ENCODE data around the gene SFT2D3. TPM values are rescaled to one million over a fixed set of nuclear protein-coding genes. Genes with fewer than 3 reads are reported as not detected.
A peak's percentile ranks its signal among the peaks of the same experiment; 100 is the strongest.

Gene SFT2D3
- total RNA-seq, 2 donors from 2014 or later = 7.1 to 9.5 TPM

DNA sequence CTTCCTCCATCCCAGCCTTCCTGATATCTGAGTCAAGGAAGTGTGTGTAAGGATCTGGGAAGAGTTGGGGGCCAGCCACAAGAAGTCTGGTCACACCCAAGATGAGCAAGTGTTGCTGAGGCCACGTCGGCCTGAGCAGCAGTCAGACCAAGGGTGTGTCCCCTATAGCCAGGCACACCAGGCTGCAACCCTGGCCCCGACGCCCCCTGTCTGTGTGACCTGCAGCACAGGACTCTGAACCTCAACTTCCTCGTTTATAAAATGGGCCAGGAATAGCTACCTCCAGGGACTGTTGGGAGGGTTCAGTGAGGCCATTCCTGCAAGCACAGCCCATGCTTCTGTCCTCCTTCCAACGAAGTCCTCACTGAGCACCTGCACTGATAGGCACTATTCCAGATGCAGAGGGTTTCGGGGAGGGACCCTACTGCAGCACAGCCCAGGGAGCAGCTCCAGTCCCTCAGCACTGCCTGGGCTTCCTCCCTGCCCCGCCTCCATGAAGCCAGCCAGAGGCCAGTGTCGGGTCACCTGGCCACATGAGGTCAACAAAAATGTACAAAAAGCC lies 39.3 kb upstream of the SFT2D3 start:
- peaks cover 60 to 90% of the 10 kb centered on the region in 2 donors for H3K4me1 ChIP-seq (ENCODE audit: control insufficient read depth in 1 of 2, low read depth in 2 of 2)
- TF ChIP-seq, protein P1, sequence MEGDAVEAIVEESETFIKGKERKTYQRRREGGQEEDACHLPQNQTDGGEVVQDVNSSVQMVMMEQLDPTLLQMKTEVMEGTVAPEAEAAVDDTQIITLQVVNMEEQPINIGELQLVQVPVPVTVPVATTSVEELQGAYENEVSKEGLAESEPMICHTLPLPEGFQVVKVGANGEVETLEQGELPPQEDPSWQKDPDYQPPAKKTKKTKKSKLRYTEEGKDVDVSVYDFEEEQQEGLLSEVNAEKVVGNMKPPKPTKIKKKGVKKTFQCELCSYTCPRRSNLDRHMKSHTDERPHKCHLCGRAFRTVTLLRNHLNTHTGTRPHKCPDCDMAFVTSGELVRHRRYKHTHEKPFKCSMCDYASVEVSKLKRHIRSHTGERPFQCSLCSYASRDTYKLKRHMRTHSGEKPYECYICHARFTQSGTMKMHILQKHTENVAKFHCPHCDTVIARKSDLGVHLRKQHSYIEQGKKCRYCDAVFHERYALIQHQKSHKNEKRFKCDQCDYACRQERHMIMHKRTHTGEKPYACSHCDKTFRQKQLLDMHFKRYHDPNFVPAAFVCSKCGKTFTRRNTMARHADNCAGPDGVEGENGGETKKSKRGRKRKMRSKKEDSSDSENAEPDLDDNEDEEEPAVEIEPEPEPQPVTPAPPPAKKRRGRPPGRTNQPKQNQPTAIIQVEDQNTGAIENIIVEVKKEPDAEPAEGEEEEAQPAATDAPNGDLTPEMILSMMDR (IDR thresholded peaks at IDR 0.05) = no peak
- ATAC-seq (ENCODE audit: insufficient number of reproducible peaks, low FRiP score, low read depth) = no peak
- H3K4me3 ChIP-seq = no peak overlapping the region
- H3K27me3 ChIP-seq (replicated peaks; ENCODE audit: insufficient read depth) = no peaks in the 10 kb centered on the region
- peak overlapping the region; percentile 40 to 62 for H3K27ac ChIP-seq
- no peaks in the 10 kb centered on the region for H3K9me3 ChIP-seq
- no peak for DNase-seq (ENCODE audit: low spot score)
- peaks cover 5% of the 10 kb centered on the region for H3K36me3 ChIP-seq

DNA sequence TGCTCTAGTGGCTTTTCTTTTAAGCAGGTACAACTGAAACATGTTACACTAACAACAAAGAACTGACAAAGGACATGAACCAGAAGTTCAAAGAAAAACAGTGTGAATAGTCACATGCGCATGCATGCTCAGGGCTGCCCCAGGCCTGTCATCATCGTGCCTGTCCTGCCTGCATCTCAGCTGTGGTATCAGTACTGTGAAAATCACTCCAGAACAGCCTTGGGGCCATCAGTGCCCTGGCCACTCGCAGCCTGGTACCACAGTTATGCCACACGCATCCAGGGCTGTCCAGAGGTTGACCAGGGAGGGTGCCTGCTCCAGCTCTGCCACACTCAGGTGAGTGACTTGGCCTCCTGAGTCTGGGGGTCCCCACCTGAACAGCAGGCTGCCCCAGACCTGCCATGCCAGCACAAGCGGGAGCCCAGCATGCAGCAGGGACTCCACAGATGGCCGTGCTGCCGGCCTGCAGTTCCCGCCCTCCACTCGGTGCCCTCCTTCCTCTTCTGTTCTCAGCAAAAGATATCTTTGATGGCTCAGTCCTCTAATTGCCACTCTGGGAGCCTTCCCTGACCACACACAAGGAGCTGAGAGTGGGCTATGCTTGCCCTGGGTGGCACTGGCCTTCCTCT lies 38.2 kb upstream of the SFT2D3 start:
- ATAC-seq (ENCODE audit: insufficient number of reproducible peaks, low FRiP score, low read depth) = no peak

DNA sequence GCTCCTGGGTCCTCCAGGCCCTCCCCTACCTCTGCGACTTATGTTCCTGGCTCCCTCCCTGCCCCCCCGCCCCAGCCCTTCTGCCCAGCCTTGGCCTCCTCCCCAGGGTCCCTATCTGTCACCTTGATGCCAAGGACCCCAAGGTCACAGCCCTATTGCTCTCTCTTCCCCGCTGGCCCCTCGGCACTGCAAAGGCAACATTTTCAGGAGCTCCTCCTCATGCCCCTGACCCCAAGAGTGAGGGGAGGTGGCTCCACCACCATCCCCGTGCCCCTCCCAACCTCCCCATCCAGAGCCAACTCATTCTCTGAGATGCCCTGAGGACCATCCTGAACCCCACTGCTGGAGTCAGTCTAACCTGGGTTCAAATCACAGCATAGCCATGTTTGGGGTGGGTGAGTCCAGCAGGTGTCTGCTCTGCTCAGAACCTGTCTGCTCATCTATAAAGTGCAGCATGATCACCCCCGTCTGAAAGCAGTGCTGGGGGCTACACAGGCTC lies 37.7 kb upstream of the SFT2D3 start:
- Histone ChIP-seq H3K9me3 (no peaks in the 10 kb centered on the region), H3K4me1 (ENCODE audit: control insufficient read depth in 1 of 2, low read depth in 2 of 2) (peaks cover 61 to 78% of the 10 kb centered on the region in 2 donors), H3K27me3 (replicated peaks; ENCODE audit: insufficient read depth) (no peaks in the 10 kb centered on the region), H3K4me3 (peak overlapping the region; percentile 70), H3K36me3 (no peaks in the 10 kb centered on the region), H3K27ac (peak overlapping the region; percentile 44 to 74)
- no peak for ATAC-seq (ENCODE audit: insufficient number of reproducible peaks, low FRiP score, low read depth)
- DNase-seq (ENCODE audit: low spot score) = no peak
- TF ChIP-seq, protein P1 (IDR thresholded peaks at IDR 0.05) = no peak

More for the DNA sequence above, 38.2 kb upstream of the SFT2D3 start:
- Histone ChIP-seq H3K27ac (peak overlapping the region; percentile 44 to 74), H3K4me1 (ENCODE audit: control insufficient read depth in 1 of 2, low read depth in 2 of 2) (peaks cover 61 to 83% of the 10 kb centered on the region in 2 donors), H3K9me3 (no peaks in the 10 kb centered on the region), H3K4me3 (peak overlapping the region; percentile 70), H3K36me3 (no peaks in the 10 kb centered on the region), H3K27me3 (replicated peaks; ENCODE audit: insufficient read depth) (no peaks in the 10 kb centered on the region)
- TF ChIP-seq, protein P1 (IDR thresholded peaks at IDR 0.05) = no peak
- no peak for DNase-seq (ENCODE audit: low spot score)

DNA sequence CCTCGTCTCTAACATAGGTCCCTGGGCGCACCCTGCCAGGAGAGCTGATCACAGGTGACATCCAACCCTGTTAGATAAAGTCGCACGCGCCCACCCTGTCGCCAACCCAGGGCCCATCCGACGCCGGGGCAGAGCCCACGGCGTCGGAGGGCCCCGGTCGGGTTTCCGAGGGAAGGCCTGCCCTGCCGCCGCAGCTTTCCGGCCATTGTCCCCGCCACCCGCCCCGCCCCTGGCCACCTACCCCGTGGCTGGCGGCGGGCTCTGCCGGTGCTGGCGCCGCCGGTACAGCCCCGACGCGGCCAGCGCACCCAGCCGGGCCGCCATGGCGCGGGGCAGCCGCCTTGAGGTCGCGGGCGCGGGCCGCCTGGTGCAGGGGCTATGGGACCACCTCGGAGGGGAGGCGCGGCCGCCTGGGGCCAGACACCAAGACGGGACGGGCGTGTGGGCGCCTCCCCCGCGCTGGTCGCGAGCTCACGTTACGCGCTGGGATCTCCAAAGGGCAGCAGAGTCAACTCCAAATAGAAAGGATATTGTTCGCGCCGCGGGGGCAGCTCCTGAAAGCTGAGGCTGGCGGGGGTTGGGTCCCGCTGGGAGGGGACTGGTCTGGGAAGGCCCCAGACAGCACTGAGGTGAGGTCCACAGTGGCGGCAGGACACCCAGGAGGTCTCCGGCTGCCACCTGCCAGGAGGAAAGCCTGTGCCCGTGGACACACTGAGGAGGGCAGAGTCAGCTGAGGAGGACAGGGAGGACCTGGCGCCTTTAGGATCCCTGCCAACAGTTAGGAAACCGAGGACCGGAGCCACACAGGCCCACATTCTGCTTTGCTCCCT lies 37.0 kb upstream of the SFT2D3 start:
- peak overlapping the region; percentile 70 for H3K4me3 ChIP-seq
- no peaks in the 10 kb centered on the region for H3K9me3 ChIP-seq
- H3K36me3 ChIP-seq = no peaks in the 10 kb centered on the region
- TF ChIP-seq, protein P1 (IDR thresholded peaks at IDR 0.05) = no peak
- no peaks in the 10 kb centered on the region for H3K27me3 ChIP-seq (replicated peaks; ENCODE audit: insufficient read depth)
- H3K27ac ChIP-seq = peak overlapping the region; percentile 44 to 74
- H3K4me1 ChIP-seq (ENCODE audit: control insufficient read depth in 1 of 2, low read depth in 2 of 2) = peaks cover 61 to 76% of the 10 kb centered on the region in 2 donors
- ATAC-seq (ENCODE audit: insufficient number of reproducible peaks, low FRiP score, low read depth) (no peak), DNase-seq (ENCODE audit: low spot score) (no peak)

DNA sequence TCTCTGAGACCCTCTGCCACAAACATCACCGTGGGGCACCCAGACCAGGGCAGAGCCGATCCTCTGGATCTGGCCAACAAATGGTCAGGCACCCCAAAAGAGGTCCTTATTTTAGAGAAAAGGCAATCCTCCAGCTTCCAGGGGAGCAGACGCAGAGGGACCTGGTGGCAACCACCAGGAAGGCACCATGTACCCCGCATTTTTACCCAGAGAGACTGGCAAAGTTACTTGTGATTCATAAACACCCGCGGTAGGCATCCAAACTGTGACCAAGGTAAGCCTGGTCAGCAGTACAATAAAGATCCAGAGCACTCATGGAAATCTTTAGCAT lies 36.4 kb upstream of the SFT2D3 start:
- no peaks in the 10 kb centered on the region for H3K36me3 ChIP-seq
- H3K9me3 ChIP-seq = no peaks in the 10 kb centered on the region
- peak overlapping the region; percentile 40 to 74 for H3K27ac ChIP-seq
- H3K4me1 ChIP-seq (ENCODE audit: control insufficient read depth in 1 of 2, low read depth in 2 of 2) = peaks cover 59 to 71% of the 10 kb centered on the region in 2 donors
- H3K4me3 ChIP-seq = peak overlapping the region; percentile 70
- TF ChIP-seq, protein P1 (IDR thresholded peaks at IDR 0.05) = no peak
- no peak for DNase-seq (ENCODE audit: low spot score)
- no peak for ATAC-seq (ENCODE audit: insufficient number of reproducible peaks, low FRiP score, low read depth)
- H3K27me3 ChIP-seq (replicated peaks; ENCODE audit: insufficient read depth) = no peaks in the 10 kb centered on the region

All from thoracic aorta (tissue), 2 donors.